Fibroblast of the conjunctiva (primary cell): ENCODE results near the gene FAM163B.

Source experiments
- DNase-seq: peaks from one replicate; pipeline ENCODE4 v3.0.0-alpha.2; 2010; ENCODE audit warnings: low read depth

FAM163B gene

GRCh38 chr9:133597316-133597957 lies 11.8 kb downstream of the FAM163B start:
- no peak for DNase-seq

- no peak for DNase-seq
Measured at GRCh38 chr9:133595910-133596309, 13.3 kb downstream of the FAM163B start.

GRCh38 chr9:133594310-133594709 lies 14.9 kb downstream of the FAM163B start:
- DNase-seq: no peak

GRCh38 chr9:133593587-133594253 lies 15.5 kb downstream of the FAM163B start:
- no peak for DNase-seq

GRCh38 chr9:133592731-133593409 lies 16.3 kb downstream of the FAM163B start:
- DNase-seq: no peak

- no peak for DNase-seq
Measured at GRCh38 chr9:133591985-133592384, 17.2 kb downstream of the FAM163B start.

GRCh38 chr9:133591116-133591910 lies 17.9 kb downstream of the FAM163B start:
- no peak for DNase-seq

- no peak for DNase-seq
Measured at GRCh38 chr9:133590231-133590855, 18.8 kb downstream of the FAM163B start.

GRCh38 chr9:133589454-133590227 lies 19.5 kb downstream of the FAM163B start:
- DNase-seq: no peak

GRCh38 chr9:133587466-133587865 lies 21.7 kb downstream of the FAM163B start:
- no peak for DNase-seq

- DNase-seq: no peak
Measured at GRCh38 chr9:133587051-133587450, 22.1 kb downstream of the FAM163B start.

GRCh38 chr9:133585481-133586351 lies 23.5 kb downstream of the FAM163B start:
- no peak for DNase-seq

GRCh38 chr9:133584559-133585476 lies 24.4 kb downstream of the FAM163B start:
- no peak for DNase-seq

- DNase-seq: no peak
Measured at GRCh38 chr9:133584167-133584558, 25.0 kb downstream of the FAM163B start.

GRCh38 chr9:133583586-133583985 lies 25.6 kb downstream of the FAM163B start:
- DNase-seq: no peak

GRCh38 chr9:133583111-133583510 lies 26.1 kb downstream of the FAM163B start:
- no peak for DNase-seq

- DNase-seq: no peak
Measured at GRCh38 chr9:133582501-133583045, 26.6 kb downstream of the FAM163B start.

- DNase-seq: no peak
Measured at GRCh38 chr9:133581513-133582343, 27.5 kb downstream of the FAM163B start.
